DOHH2 (cell line): ENCODE measurements around the gene ETF1.
"Not testable (repeated sequence)": the region's sequence is repeated elsewhere in the genome, so short reads cannot be mapped to it uniquely, and the experiment has no call there.

Experiments used
- H3F3A ChIP-seq: fragments of 200-600 bp; sonication (generic), shearing (Covaris generic); 2 replicates; pipeline ENCODE4 v1.6.0; 2016; ENCODE audit warnings: antibody characterized with exemption, mild to moderate bottlenecking; ENCODE audit not compliant: control insufficient read depth, insufficient read depth
- H3K27ac ChIP-seq: fragments of 200-600 bp; sonication (generic); 2 replicates; pipeline ENCODE4 v1.5.1; 2014; ENCODE audit warnings: low read depth, mild to moderate bottlenecking, low read length, moderate library complexity
- H3K27me3 ChIP-seq: fragments of 200-600 bp; sonication (generic); 2 replicates; pipeline ENCODE4 v1.6.1; 2014; ENCODE audit warnings: mild to moderate bottlenecking, low read length, mixed read lengths; ENCODE audit not compliant: control insufficient read depth
- H3K36me3 ChIP-seq: fragments of 200-600 bp; sonication (generic); 2 replicates; pipeline ENCODE4 v1.6.1; 2014; ENCODE audit warnings: mild to moderate bottlenecking, low read length, moderate library complexity, mixed read lengths; ENCODE audit not compliant: control insufficient read depth
- H3K4me1 ChIP-seq: fragments of 200-600 bp; sonication (generic); 2 replicates; pipeline ENCODE4 v1.6.1; 2014; ENCODE audit warnings: mild to moderate bottlenecking, low read length, mixed read lengths; ENCODE audit not compliant: control insufficient read depth
- H3K4me2 ChIP-seq: fragments of 200-600 bp; sonication (generic); 2 replicates; pipeline ENCODE4 v1.6.0; 2014; ENCODE audit warnings: mild to moderate bottlenecking, low read length, moderate library complexity
- H3K4me3 ChIP-seq: fragments of 200-600 bp; sonication (generic); 2 replicates; pipeline ENCODE4 v1.5.1; 2014; ENCODE audit warnings: mild to moderate bottlenecking, low read length, mixed read lengths
- H3K79me2 ChIP-seq: fragments of 200-600 bp; sonication (generic); 2 replicates; pipeline ENCODE4 v1.6.1; 2014; ENCODE audit warnings: mild to moderate bottlenecking, low read length, mixed read lengths; ENCODE audit not compliant: control insufficient read depth
- H3K9me2 ChIP-seq: fragments of 200-600 bp; sonication (generic); replicated peaks from 2 replicates; pipeline ENCODE4 v1.6.1; 2014; ENCODE audit warnings: mild to moderate bottlenecking, low read length, mixed read lengths; ENCODE audit not compliant: control insufficient read depth
- H3K9me3 ChIP-seq: fragments of 200-600 bp; sonication (generic); 2 replicates; pipeline ENCODE4 v1.6.1; 2014; ENCODE audit warnings: antibody characterized with exemption, low read length, mixed read lengths; ENCODE audit not compliant: control insufficient read depth, insufficient read depth
- H4K20me1 ChIP-seq: fragments of 200-600 bp; sonication (generic); 2 replicates; pipeline ENCODE4 v1.6.0; 2014; ENCODE audit warnings: low read depth, mild to moderate bottlenecking, antibody characterized with exemption, low read length, moderate library complexity; ENCODE audit not compliant: control insufficient read depth, insufficient read depth
- EZH2phosphoT487 ChIP-seq: fragments of 200-600 bp; sonication (generic); IDR thresholded peaks from 2 replicates; pipeline ENCODE4 v1.6.1; 2017; ENCODE audit warnings: borderline replicate concordance, mild to moderate bottlenecking, antibody characterized with exemption, low read length, moderate library complexity, mixed read lengths
- TF ChIP-seq, protein P1 (sequence below): fragments of 200-600 bp; sonication (generic); IDR thresholded peaks from one replicate; pipeline ENCODE4 v1.5.1; 2014; ENCODE audit warnings: antibody characterized with exemption, mild to moderate bottlenecking, low read depth, low read length; ENCODE audit not compliant: poor library complexity, severe bottlenecking

Gene ETF1

DNA sequence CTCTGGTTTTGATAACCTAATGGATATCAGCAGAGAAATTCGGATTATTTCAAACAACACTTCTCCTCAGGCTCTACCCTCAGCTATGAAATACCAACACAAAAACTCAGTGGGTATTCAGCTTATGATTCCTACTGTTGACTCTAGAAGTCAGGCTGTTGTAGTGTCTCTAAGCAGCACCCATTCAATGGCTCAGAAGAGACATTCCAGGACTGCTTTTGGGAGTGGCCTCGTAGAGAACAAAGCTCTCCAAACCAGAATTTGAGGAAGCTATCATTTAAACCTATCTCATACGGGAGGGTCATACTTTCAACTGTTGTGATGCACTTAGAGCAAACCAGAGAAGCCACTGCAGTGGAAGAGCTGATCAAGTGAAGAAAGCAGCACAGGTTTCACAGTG lies 34.1 kb downstream of the ETF1 start:
- no peak overlapping the region for H3K4me3 ChIP-seq
- H3K79me2 ChIP-seq: peaks cover 5% of the 10 kb centered on the region; the same call in 1 of the 2 replicates
- H3K9me2 ChIP-seq: no peaks in the 10 kb centered on the region
- H3K4me1 ChIP-seq: no peaks in the 10 kb centered on the region
- no peak overlapping the region for H3K27ac ChIP-seq
- H3K36me3 ChIP-seq: peaks cover 72% of the 10 kb centered on the region
- TF ChIP-seq EZH2phosphoT487: no peak
- TF ChIP-seq, protein P1, sequence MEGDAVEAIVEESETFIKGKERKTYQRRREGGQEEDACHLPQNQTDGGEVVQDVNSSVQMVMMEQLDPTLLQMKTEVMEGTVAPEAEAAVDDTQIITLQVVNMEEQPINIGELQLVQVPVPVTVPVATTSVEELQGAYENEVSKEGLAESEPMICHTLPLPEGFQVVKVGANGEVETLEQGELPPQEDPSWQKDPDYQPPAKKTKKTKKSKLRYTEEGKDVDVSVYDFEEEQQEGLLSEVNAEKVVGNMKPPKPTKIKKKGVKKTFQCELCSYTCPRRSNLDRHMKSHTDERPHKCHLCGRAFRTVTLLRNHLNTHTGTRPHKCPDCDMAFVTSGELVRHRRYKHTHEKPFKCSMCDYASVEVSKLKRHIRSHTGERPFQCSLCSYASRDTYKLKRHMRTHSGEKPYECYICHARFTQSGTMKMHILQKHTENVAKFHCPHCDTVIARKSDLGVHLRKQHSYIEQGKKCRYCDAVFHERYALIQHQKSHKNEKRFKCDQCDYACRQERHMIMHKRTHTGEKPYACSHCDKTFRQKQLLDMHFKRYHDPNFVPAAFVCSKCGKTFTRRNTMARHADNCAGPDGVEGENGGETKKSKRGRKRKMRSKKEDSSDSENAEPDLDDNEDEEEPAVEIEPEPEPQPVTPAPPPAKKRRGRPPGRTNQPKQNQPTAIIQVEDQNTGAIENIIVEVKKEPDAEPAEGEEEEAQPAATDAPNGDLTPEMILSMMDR: no peak
- H3K27me3 ChIP-seq: no peaks in the 10 kb centered on the region
- no peaks in the 10 kb centered on the region for H3K9me3 ChIP-seq
- no peak overlapping the region for H3K4me2 ChIP-seq
- H4K20me1 ChIP-seq: 0 out of 2 replicates have a peak, but pooled peaks cover 3% of the 10 kb centered on the region
- H3F3A ChIP-seq: peaks cover 6% of the 10 kb centered on the region; the same call in 1 of the 2 replicates

DNA sequence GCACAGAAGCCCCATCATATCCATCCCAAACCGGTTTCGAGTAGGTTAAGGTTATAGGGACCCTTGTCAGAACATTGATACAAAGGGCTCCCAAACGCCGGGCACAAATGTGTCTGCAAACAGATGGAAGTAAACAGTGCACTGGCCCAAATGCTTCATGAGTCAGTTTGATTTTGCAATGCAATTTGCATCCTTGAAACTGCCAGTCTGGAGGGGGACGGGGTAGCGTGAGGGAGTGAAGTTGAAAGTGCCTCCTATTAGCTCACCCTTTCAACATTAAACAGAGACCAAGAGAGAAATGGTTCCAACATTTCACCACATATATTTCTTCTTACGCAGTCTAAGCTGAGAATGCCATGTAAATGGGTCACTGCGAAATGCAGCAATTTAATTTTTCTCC lies 35.6 kb downstream of the ETF1 start:
- H3K36me3 ChIP-seq: peaks cover 57% of the 10 kb centered on the region
- not testable (repeated sequence) for H4K20me1 ChIP-seq, H3F3A ChIP-seq

DNA sequence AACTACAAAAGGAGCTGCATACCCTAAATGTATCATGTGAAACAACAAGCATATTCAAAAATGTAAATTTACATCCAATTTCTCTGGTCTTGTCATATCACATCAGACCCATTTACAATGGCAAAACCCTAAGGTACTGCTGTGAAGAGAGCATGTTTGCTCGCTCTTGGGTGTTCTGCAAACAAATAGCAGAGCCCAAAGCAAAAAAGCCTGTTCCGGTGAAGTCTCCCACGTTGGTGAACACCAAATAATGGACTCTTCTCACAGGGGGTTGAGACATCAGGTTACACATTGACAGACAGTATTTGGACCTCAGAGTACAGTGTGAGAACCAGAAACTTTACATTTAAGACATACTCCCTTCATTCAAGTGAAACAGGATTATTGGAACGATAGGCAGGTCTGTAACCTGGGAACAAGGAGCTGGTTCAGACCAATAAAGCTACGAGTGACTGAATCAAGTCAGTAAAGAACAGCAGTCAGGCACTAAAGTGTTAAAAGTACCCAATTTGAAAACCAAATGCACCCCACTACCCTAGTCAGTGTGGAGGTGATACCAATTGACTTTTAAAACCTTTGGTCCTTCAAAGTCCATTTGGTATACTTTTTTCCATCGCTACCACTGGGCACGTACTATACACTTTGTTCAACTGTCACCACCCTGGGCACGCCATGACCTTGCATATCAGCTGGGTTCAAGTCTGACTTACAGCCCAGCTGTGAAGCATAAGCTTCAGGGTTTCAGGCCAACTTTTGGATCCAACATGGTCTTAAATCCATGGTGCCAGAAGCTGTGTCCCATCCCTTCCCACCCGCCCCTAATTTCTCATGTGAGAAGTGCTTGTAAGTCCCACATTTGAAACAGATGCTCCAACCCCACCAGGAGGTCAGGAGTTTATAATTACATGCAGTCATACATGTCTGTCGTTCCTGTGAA lies 36.4 kb downstream of the ETF1 start:
- Histone ChIP-seq H3K36me3 (peaks cover 51% of the 10 kb centered on the region), H3K79me2 (no peaks in the 10 kb centered on the region), H3K4me2 (no peak overlapping the region), H3K9me3 (no peaks in the 10 kb centered on the region), H3K4me1 (no peaks in the 10 kb centered on the region), H4K20me1 (no peaks in the 10 kb centered on the region), H3K27ac (no peak overlapping the region), H3K9me2 (no peaks in the 10 kb centered on the region), H3K4me3 (no peak overlapping the region), H3K27me3 (no peaks in the 10 kb centered on the region), H3F3A (peaks cover 10% of the 10 kb centered on the region; the same call in 1 of the 2 replicates)
- TF ChIP-seq, protein P1: no peak
- TF ChIP-seq EZH2phosphoT487: no peak

More for the DNA sequence above, 35.6 kb downstream of the ETF1 start:
- not testable (repeated sequence) for H3K27ac ChIP-seq, H3K79me2 ChIP-seq, H3K9me3 ChIP-seq, H3K9me2 ChIP-seq, H3K4me1 ChIP-seq, H3K27me3 ChIP-seq, H3K4me3 ChIP-seq, H3K4me2 ChIP-seq

DNA sequence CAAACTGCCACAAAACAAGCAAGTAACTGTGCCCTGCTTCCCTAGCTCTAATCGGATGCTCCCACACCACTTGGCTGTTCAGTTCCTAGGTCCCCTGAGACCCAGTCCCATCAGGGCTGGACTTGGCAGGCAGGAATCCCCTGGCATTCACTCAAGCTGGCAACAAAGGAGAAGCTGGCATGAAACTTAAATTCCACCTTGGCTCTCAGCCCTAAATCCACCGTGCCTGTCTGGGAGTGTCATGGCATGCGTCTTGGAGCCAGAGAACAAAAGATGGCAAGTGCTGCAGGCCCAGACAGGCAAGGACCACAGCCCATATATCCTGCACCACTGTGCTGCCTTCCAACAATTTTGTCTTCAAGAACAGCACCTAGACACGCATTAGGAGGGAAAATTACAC lies 38.2 kb downstream of the ETF1 start:
- Histone ChIP-seq H3K27me3 (no peaks in the 10 kb centered on the region), H4K20me1 (no peaks in the 10 kb centered on the region), H3K4me3 (no peak overlapping the region), H3K79me2 (no peaks in the 10 kb centered on the region), H3K9me2 (no peaks in the 10 kb centered on the region), H3K36me3 (peaks cover 34% of the 10 kb centered on the region), H3K4me1 (no peaks in the 10 kb centered on the region), H3K27ac (no peak overlapping the region), H3F3A (peaks cover 10% of the 10 kb centered on the region; the same call in 1 of the 2 replicates), H3K4me2 (no peak overlapping the region), H3K9me3 (no peaks in the 10 kb centered on the region)
- TF ChIP-seq, protein P1: no peak
- TF ChIP-seq EZH2phosphoT487: no peak
